IMR-90 (cell line): ENCODE results near the gene METTL4. TPM values are rescaled to one million over a fixed set of nuclear protein-coding genes. Genes with fewer than 3 reads are reported as not detected.

Experiments used
- ATAC-seq: fragments of 200-7000 bp; cut with Tn5 transposase; 2 replicates; pipeline ENCODE4 v1.9.1; 2020; ENCODE audit warnings: low read depth, mild to moderate bottlenecking, moderate library complexity
- BruUV-seq: library from RNA; stranded (reverse); fragments of 400-500 nt; replicated peaks from 2 replicates; lab custom pipeline; 2021; lab: Mats Ljungman, UMichigan
- CTCF ChIA-PET: fragments of 300-600 bp; formaldehyde crosslinking; extraction: SDS; loops from one replicate; lab custom pipeline; 2021; ENCODE audit warnings: antibody characterized with exemption; lab: Yijun Ruan, JAX
- POLR2A ChIA-PET: fragments of 300-600 bp; sonication (Branson Sonifier 250); formaldehyde crosslinking; loops from one replicate; lab custom pipeline; 2022; ENCODE audit warnings: antibody characterized with exemption; ENCODE audit not compliant: unreplicated experiment; lab: Charles Lee
- DNase-seq: peaks from one replicate; pipeline ENCODE4 v3.0.0; 2013
- H2AFZ ChIP-seq: replicated peaks from 2 replicates; pipeline ENCODE3; 2013; ENCODE audit warnings: low read length, mild to moderate bottlenecking; ENCODE audit not compliant: poor library complexity
- H2AK5ac ChIP-seq: 2 replicates; pipeline ENCODE4 v1.6.1; 2013; ENCODE audit warnings: low read depth, low read length, inconsistent platforms
- H2AK9ac ChIP-seq: replicated peaks from 2 replicates; pipeline ENCODE3; 2013; ENCODE audit warnings: mild to moderate bottlenecking, low read depth, low read length, moderate library complexity; ENCODE audit not compliant: poor library complexity
- H2BK120ac ChIP-seq: 2 replicates; pipeline ENCODE4 v1.6.1; 2013; ENCODE audit warnings: low read depth, low read length, inconsistent platforms
- H2BK15ac ChIP-seq: 3 replicates; pipeline ENCODE4 v1.6.1; 2013; ENCODE audit warnings: low read depth, low read length, inconsistent platforms
- H2BK20ac ChIP-seq: 2 replicates; pipeline ENCODE4 v1.6.1; 2013; ENCODE audit warnings: low read depth, mild to moderate bottlenecking, inconsistent platforms, low read length, moderate library complexity
- H2BK5ac ChIP-seq: 2 replicates; pipeline ENCODE4 v1.6.1; 2013; ENCODE audit warnings: mild to moderate bottlenecking, low read depth, low read length, inconsistent platforms; ENCODE audit not compliant: poor library complexity, severe bottlenecking
- H3K14ac ChIP-seq: replicated peaks from 2 replicates; pipeline ENCODE4 v1.6.1; 2013; ENCODE audit warnings: low read depth, low read length, inconsistent platforms
- H3K18ac ChIP-seq: 2 replicates; pipeline ENCODE4 v1.6.1; 2013; ENCODE audit warnings: low read depth, low read length, control low read depth
- H3K23ac ChIP-seq: 2 replicates; pipeline ENCODE4 v1.6.1; 2013; ENCODE audit warnings: low read depth, low read length, inconsistent platforms
- H3K27ac ChIP-seq: 2 replicates; pipeline ENCODE4 v1.5.1; 2013; ENCODE audit warnings: mild to moderate bottlenecking, control low read depth, low read length; ENCODE audit not compliant: insufficient read depth
- H3K27me3 ChIP-seq: 2 replicates; pipeline ENCODE4 v1.6.1; 2013; ENCODE audit warnings: low read length; ENCODE audit not compliant: control insufficient read depth, insufficient read depth
- H3K36me3 ChIP-seq: 2 replicates; pipeline ENCODE4 v1.6.1; 2013; ENCODE audit warnings: low read length, mixed read lengths; ENCODE audit not compliant: control insufficient read depth, insufficient read depth
- H3K4ac ChIP-seq: 2 replicates; pipeline ENCODE4 v1.6.1; 2013; ENCODE audit warnings: low read depth, low read length, inconsistent platforms
- H3K4me1 ChIP-seq: 2 replicates; pipeline ENCODE4 v1.6.1; 2013; ENCODE audit warnings: low read length, mixed read lengths; ENCODE audit not compliant: control insufficient read depth, insufficient read depth
- H3K4me2 ChIP-seq: 2 replicates; pipeline ENCODE4 v1.6.1; 2013; ENCODE audit warnings: low read depth, mild to moderate bottlenecking, control low read depth, low read length, moderate library complexity
- H3K4me3 ChIP-seq: 2 replicates; pipeline ENCODE4 v1.5.1; 2013; ENCODE audit warnings: low read depth, mild to moderate bottlenecking, control low read depth, low read length, moderate library complexity; ENCODE audit not compliant: insufficient read depth
- H3K56ac ChIP-seq: 2 replicates; pipeline ENCODE4 v1.6.1; 2013; ENCODE audit warnings: low read length, inconsistent platforms; ENCODE audit not compliant: insufficient read depth; ENCODE audit errors: extremely low read depth
- H3K79me1 ChIP-seq, 2 experiments: 2 replicates each; pipeline ENCODE4 v1.6.1; 2013; ENCODE audit warnings: low read length in 2 of 2, inconsistent platforms in 1 of 2, low read depth in 1 of 2
- H3K9ac ChIP-seq: 2 replicates; pipeline ENCODE4 v1.6.1; 2013; ENCODE audit warnings: low read depth, low read length, control low read depth
- H3K9me1 ChIP-seq: 2 replicates; pipeline ENCODE4 v1.6.1; 2013; ENCODE audit warnings: low read length, inconsistent platforms; ENCODE audit not compliant: insufficient read depth
- H3K9me3 ChIP-seq: 2 replicates; pipeline ENCODE4 v1.6.1; 2013; ENCODE audit warnings: low read length; ENCODE audit not compliant: control insufficient read depth, insufficient read depth
- H4K20me1 ChIP-seq: 2 replicates; pipeline ENCODE4 v1.6.1; 2013; ENCODE audit warnings: low read length, inconsistent platforms; ENCODE audit not compliant: insufficient read depth
- H4K5ac ChIP-seq: 2 replicates; pipeline ENCODE4 v1.6.1; 2013; ENCODE audit warnings: mild to moderate bottlenecking, low read depth, low read length, control low read depth
- H4K8ac ChIP-seq, 2 experiments: 2 replicates each; pipeline ENCODE4 v1.6.1; 2013; ENCODE audit warnings: low read depth in 2 of 2, low read length in 2 of 2, control low read depth in 1 of 2, inconsistent platforms in 1 of 2
- H4K91ac ChIP-seq: 2 replicates; pipeline ENCODE4 v1.6.1; 2013; ENCODE audit warnings: low read depth, low read length, inconsistent platforms; ENCODE audit not compliant: insufficient read depth
- BHLHE40 ChIP-seq: fragments of 150-350 bp; IDR thresholded peaks from 2 replicates; pipeline ENCODE4 v1.6.1; 2016; ENCODE audit warnings: mild to moderate bottlenecking, low read depth, low read length
- FOS ChIP-seq: fragments of 150-350 bp; IDR thresholded peaks from 2 replicates; pipeline ENCODE4 v1.6.1; 2016; ENCODE audit warnings: low read depth, low read length
- MAFK ChIP-seq: IDR thresholded peaks from 2 replicates; pipeline ENCODE4 v1.6.1; 2012; ENCODE audit warnings: low read depth, low read length, improper control_type of control experiment
- MAZ ChIP-seq: IDR thresholded peaks from 2 replicates; pipeline ENCODE4 v1.6.1; 2012; ENCODE audit warnings: low read depth, mild to moderate bottlenecking, low read length, improper control_type of control experiment, moderate library complexity, borderline replicate concordance
- MXI1 ChIP-seq: IDR thresholded peaks from 2 replicates; pipeline ENCODE4 v1.6.1; 2012; ENCODE audit warnings: low read depth, mild to moderate bottlenecking, low read length, moderate library complexity, borderline replicate concordance
- NFE2L2 ChIP-seq: fragments of 150-350 bp; IDR thresholded peaks from 2 replicates; pipeline ENCODE4 v1.6.1; 2016; ENCODE audit warnings: low read depth, mild to moderate bottlenecking, low read length
- POLR2A ChIP-seq: IDR thresholded peaks from 2 replicates; pipeline ENCODE4 v1.6.1; 2012; ENCODE audit warnings: mild to moderate bottlenecking, low read depth, low read length
- RCOR1 ChIP-seq: IDR thresholded peaks from 2 replicates; pipeline ENCODE4 v1.6.1; 2012; ENCODE audit warnings: mild to moderate bottlenecking, low read length, improper control_type of control experiment; ENCODE audit not compliant: insufficient replicate concordance
- RFX5 ChIP-seq: IDR thresholded peaks from 2 replicates; pipeline ENCODE4 v1.8.0; 2012; ENCODE audit warnings: low read depth, mild to moderate bottlenecking, low read length, moderate library complexity
- SMC3 ChIP-seq: fragments of 150-350 bp; IDR thresholded peaks from 2 replicates; pipeline ENCODE4 v1.6.1; 2016; ENCODE audit warnings: low read depth, mild to moderate bottlenecking, antibody characterized with exemption, low read length, moderate library complexity
- WGBS, 2 experiments: methylation state at CpG; one replicate each; pipeline versions ENCODE4 v1.1.5 to v1.1.7; 2013; ENCODE audit warnings: missing lambda C conversion rate in 2 of 2; ENCODE audit not compliant: insufficient read length in 1 of 2; ENCODE audit errors: extremely low coverage in 2 of 2; 5-methylcytosine and 5-hydroxymethylcytosine counted together
- dilution Hi-C: fragments of 300-500 bp; cut with HindIII; formaldehyde crosslinking; loops from one replicate; pipeline ENCODE4 v1.14.3; 2018; ENCODE audit warnings: low sequenced_read_pairs; ENCODE audit not compliant: unreplicated experiment
- in situ Hi-C: fragments of 300-500 bp; cut with MboI; formaldehyde crosslinking; loops from 3 replicates; pipeline ENCODE4 v1.14.3; 2019; ENCODE audit warnings: low sequenced_read_pairs, inconsistent platforms, mixed read lengths
- intact Hi-C: fragments of 100-400 bp; cut with micrococcal nuclease; formaldehyde crosslinking; loops from 2 replicates; pipeline ENCODE4 v1.10.0; 2022
- polyA plus RNA-seq, 3 experiments: library from polyadenylated mRNA; depleted of rRNA; stranded (reverse); fragments of >200 nt; gene quantifications; 2 replicates each; pipeline ENCODE4 v1.2.3, GENCODE V29; 2012; ENCODE audit warnings: low replicate concordance in 1 of 3
- total RNA-seq: library from RNA; depleted of rRNA; stranded (reverse); fragments of >200 nt; gene quantifications from 2 replicates; pipeline ENCODE4 v1.2.3, GENCODE V29; 2012
- TF ChIP-seq, protein P1 (sequence below): fragments of 150-350 bp; IDR thresholded peaks from 2 replicates; pipeline ENCODE4 v1.6.1; 2016; ENCODE audit warnings: low read depth, mild to moderate bottlenecking, low read length, moderate library complexity, borderline replicate concordance
- TF ChIP-seq, protein P2 (sequence below): fragments of 150-350 bp; IDR thresholded peaks from 2 replicates; pipeline ENCODE4 v1.6.1; 2017; ENCODE audit warnings: mild to moderate bottlenecking, antibody characterized with exemption, low read length, low read depth

Gene METTL4
- total and polyA plus RNA-seq, 2 of the 4 experiments (the other 2 are of a cell fraction), result 4.9 to 5.4 TPM

DNA sequence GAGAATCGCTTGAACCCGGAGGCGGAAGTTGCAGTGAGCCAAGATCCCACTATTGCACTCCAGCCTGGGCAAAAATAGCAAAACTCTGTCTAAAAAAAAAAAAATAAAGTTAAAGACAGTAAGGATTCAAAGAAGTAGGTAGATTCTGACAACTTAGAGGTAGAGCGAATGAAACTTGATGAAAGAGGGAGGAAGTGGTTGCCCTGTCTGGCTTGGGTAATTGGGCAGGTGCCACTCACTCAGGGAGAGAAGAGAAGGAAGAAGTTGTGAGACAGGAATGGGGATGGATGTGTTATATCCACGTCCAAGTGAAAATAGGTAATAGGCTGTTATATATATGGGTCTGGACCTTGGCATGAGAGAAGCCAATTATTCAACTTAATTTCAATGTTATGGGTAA is 26.3 kb upstream of the METTL4 start:
- Histone ChIP-seq H4K8ac (no peak overlapping the region), H3K36me3 (no peaks in the 10 kb centered on the region), H3K23ac (no peak overlapping the region), H3K27ac (no peak overlapping the region), H2BK20ac (no peak overlapping the region), H2BK5ac (no peak overlapping the region), H3K56ac (no peak overlapping the region), H4K5ac (no peak overlapping the region), H3K4me2 (no peak overlapping the region), H3K9me1 (no peaks in the 10 kb centered on the region), H3K27me3 (no peaks in the 10 kb centered on the region), H3K18ac (no peak overlapping the region), H2AFZ (no peak overlapping the region), H2AK9ac (no peak overlapping the region), H3K14ac (no peak overlapping the region), H3K4me3 (no peak overlapping the region), H4K91ac (no peak overlapping the region), H2BK15ac (no peak overlapping the region), H3K4ac (no peak overlapping the region), H3K79me1 (no peaks in the 10 kb centered on the region), H2BK120ac (no peak overlapping the region), H4K20me1 (no peaks in the 10 kb centered on the region), H3K9me3 (no peaks in the 10 kb centered on the region), H2AK5ac (no peak overlapping the region), H3K9ac (no peak overlapping the region), H3K4me1 (peaks cover 2% of the 10 kb centered on the region)
- BruUV-seq, result no TSS peak
- in situ Hi-C loops (no loop called here), dilution Hi-C loops (no loop called here), intact Hi-C loops (no loop called here)
- TF ChIP-seq MXI1 (no peak), FOS (no peak), MAFK (no peak), RFX5 (no peak), BHLHE40 (no peak), POLR2A (no peak), RCOR1 (no peak), MAZ (no peak), NFE2L2 (no peak), SMC3 (no peak)
- TF ChIP-seq, protein P1, sequence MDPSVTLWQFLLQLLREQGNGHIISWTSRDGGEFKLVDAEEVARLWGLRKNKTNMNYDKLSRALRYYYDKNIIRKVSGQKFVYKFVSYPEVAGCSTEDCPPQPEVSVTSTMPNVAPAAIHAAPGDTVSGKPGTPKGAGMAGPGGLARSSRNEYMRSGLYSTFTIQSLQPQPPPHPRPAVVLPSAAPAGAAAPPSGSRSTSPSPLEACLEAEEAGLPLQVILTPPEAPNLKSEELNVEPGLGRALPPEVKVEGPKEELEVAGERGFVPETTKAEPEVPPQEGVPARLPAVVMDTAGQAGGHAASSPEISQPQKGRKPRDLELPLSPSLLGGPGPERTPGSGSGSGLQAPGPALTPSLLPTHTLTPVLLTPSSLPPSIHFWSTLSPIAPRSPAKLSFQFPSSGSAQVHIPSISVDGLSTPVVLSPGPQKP, result no peak
- TF ChIP-seq, protein P2, sequence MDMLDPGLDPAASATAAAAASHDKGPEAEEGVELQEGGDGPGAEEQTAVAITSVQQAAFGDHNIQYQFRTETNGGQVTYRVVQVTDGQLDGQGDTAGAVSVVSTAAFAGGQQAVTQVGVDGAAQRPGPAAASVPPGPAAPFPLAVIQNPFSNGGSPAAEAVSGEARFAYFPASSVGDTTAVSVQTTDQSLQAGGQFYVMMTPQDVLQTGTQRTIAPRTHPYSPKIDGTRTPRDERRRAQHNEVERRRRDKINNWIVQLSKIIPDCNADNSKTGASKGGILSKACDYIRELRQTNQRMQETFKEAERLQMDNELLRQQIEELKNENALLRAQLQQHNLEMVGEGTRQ, result no peak
- 100% methylated on average over 1 of the region's 5 CpGs; no CpG with 5 or more reads in 1 of the 2 experiments for WGBS, 2 experiments
- ATAC-seq (no peak), DNase-seq (no peak)
- ChIA-PET POLR2A (no interaction called here), CTCF (no interaction called here)
